GM12878 (cell line): Measurements from ENCODE around the gene NXN. TPM values are rescaled to one million over a fixed set of nuclear protein-coding genes. Genes with fewer than 3 reads are reported as not detected.

Experiments
- ATAC-seq: fragments of 200-7000 bp; cut with Tn5 transposase; 3 replicates; pipeline ENCODE4 v1.9.1; 2020; ENCODE audit warnings: mild to moderate bottlenecking, moderate library complexity
- BruUV-seq: library from RNA; stranded (reverse); fragments of 400-500 nt; replicated peaks from 2 replicates; lab custom pipeline; 2021; lab: Mats Ljungman, UMichigan
- CTCF ChIA-PET: fragments of 300-600 bp; sonication (Branson Sonifier 250); formaldehyde crosslinking; extraction: SDS; loops from one replicate; lab custom pipeline; 2021; ENCODE audit warnings: inconsistent platforms; lab: Yijun Ruan, JAX
- POLR2A ChIA-PET: fragments of 350-600 bp; formaldehyde crosslinking; extraction: SDS; loops from one replicate; lab custom pipeline; 2021; ENCODE audit warnings: inconsistent platforms; lab: Charles Lee
- RAD21 ChIA-PET: fragments of 300-600 bp; sonication (Branson Sonifier 250); formaldehyde crosslinking; loops from one replicate; lab custom pipeline; 2023; ENCODE audit warnings: antibody characterized with exemption; ENCODE audit not compliant: unreplicated experiment; lab: Charles Lee
- SMC1A ChIA-PET: fragments of 300-600 bp; sonication (Branson Sonifier 250); formaldehyde crosslinking; loops from one replicate; lab custom pipeline; 2023; ENCODE audit not compliant: unreplicated experiment, uncharacterized antibody; lab: Charles Lee
- DNase-seq: peaks from one replicate; pipeline ENCODE4 v3.0.0-alpha.2; 2011; ENCODE audit warnings: low read depth, low spot score
- FAIRE-seq: peaks from 3 replicates; lab custom pipeline; 2011; peaks lifted over from hg19 to GRCh38; lab: Jason Lieb, UNC
- H2AFZ ChIP-seq: 2 replicates; pipeline ENCODE4 v1.6.0; 2011; ENCODE audit warnings: low read depth, low read length, control low read depth; ENCODE audit not compliant: control insufficient read depth
- H3K27ac ChIP-seq: 2 replicates; pipeline ENCODE4 v1.5.1; 2011; ENCODE audit warnings: control low read depth; ENCODE audit not compliant: control insufficient read depth, insufficient read depth
- H3K27me3 ChIP-seq, 2 experiments: replicated peaks in 1 of 2; 2 replicates each; pipeline versions ENCODE4 v1.6.0 to v1.6.1; 2011; ENCODE audit warnings: low read length in 1 of 2; ENCODE audit not compliant: control insufficient read depth in 2 of 2, insufficient read depth in 2 of 2
- H3K36me3 ChIP-seq, 2 experiments: 2 replicates each; pipeline ENCODE4 v1.5.1; 2011; ENCODE audit warnings: low read length in 1 of 2; ENCODE audit not compliant: control insufficient read depth in 2 of 2, insufficient read depth in 2 of 2
- H3K4me1 ChIP-seq: 2 replicates; pipeline ENCODE4 v1.6.1; 2011; ENCODE audit warnings: mild to moderate bottlenecking, low read length, moderate library complexity, mixed read lengths; ENCODE audit not compliant: control insufficient read depth, insufficient read depth
- H3K4me2 ChIP-seq: 2 replicates; pipeline ENCODE4 v1.6.0; 2011; ENCODE audit warnings: control low read depth; ENCODE audit not compliant: control insufficient read depth, insufficient read depth
- H3K4me3 ChIP-seq: fragments of 200-600 bp; sonication (generic); 2 replicates; pipeline ENCODE4 v1.5.1; 2016
- H3K79me2 ChIP-seq: 2 replicates; pipeline ENCODE4 v1.6.0; 2011; ENCODE audit warnings: low read length; ENCODE audit not compliant: control insufficient read depth, insufficient read depth
- H3K9ac ChIP-seq: 2 replicates; pipeline ENCODE4 v1.8.0; 2011; ENCODE audit warnings: low read length, control low read depth, mixed read lengths; ENCODE audit not compliant: control insufficient read depth, insufficient read depth
- H3K9me3 ChIP-seq: replicated peaks from 3 replicates; pipeline ENCODE4 v1.5.1; 2011; ENCODE audit warnings: mild to moderate bottlenecking, low read length; ENCODE audit not compliant: control insufficient read depth, insufficient read depth
- H4K20me1 ChIP-seq: 2 replicates; pipeline ENCODE4 v1.6.0; 2011; ENCODE audit not compliant: control insufficient read depth, insufficient read depth
- CBX5 ChIP-seq: sonication (generic); IDR thresholded peaks from 2 replicates; pipeline ENCODE4 v1.6.1; 2016; ENCODE audit warnings: low read depth, moderate library complexity, mild to moderate bottlenecking, inconsistent platforms
- EED ChIP-seq: sonication (generic); IDR thresholded peaks from 2 replicates; pipeline ENCODE4 v1.6.1; 2016; ENCODE audit warnings: antibody characterized with exemption, low read depth
- ESRRA ChIP-seq: IDR thresholded peaks from 2 replicates; pipeline ENCODE4 v1.6.1; 2012; ENCODE audit warnings: mild to moderate bottlenecking, low read length, improper control_type of control experiment
- ETV6 ChIP-seq, 2 experiments: fragments of 450-650 bp in 1 of 2; IDR thresholded peaks in 1 of 2; conservative IDR thresholded peaks in 1 of 2; 2 replicates each; pipeline ENCODE4 v1.6.1; 2014; ENCODE audit warnings: antibody characterized with exemption in 1 of 2, borderline replicate concordance in 1 of 2, low read depth in 1 of 2, mild to moderate bottlenecking in 1 of 2, moderate library complexity in 1 of 2
- HDGF ChIP-seq: fragments of 450-650 bp; IDR thresholded peaks from 2 replicates; pipeline ENCODE4 v1.6.1; 2016; ENCODE audit warnings: antibody characterized with exemption
- JUND ChIP-seq: IDR thresholded peaks from 2 replicates; pipeline ENCODE4 v1.6.1; 2012; ENCODE audit warnings: low read depth, mild to moderate bottlenecking, low read length, improper control_type of control experiment, moderate library complexity
- MEF2A ChIP-seq: IDR thresholded peaks from 2 replicates; pipeline ENCODE4 v1.6.1; 2011; ENCODE audit warnings: low read depth, mild to moderate bottlenecking, low read length, moderate library complexity; ENCODE audit not compliant: insufficient read depth
- NRF1 ChIP-seq: conservative IDR thresholded peaks from 2 replicates; pipeline ENCODE4 v1.6.1; 2011; ENCODE audit warnings: mild to moderate bottlenecking, low read depth, low read length, improper control_type of control experiment
- RBBP5 ChIP-seq: fragments of 200-600 bp; sonication (generic); conservative IDR thresholded peaks from 2 replicates; pipeline ENCODE4 v1.6.1; 2016
- RCOR1 ChIP-seq: conservative IDR thresholded peaks from 2 replicates; pipeline ENCODE4 v1.6.1; 2012; ENCODE audit warnings: low read depth, low read length, improper control_type of control experiment
- RFX5 ChIP-seq: IDR thresholded peaks from 2 replicates; pipeline ENCODE4 v1.6.1; 2011; ENCODE audit warnings: low read depth, low read length, improper control_type of control experiment
- SMARCA5 ChIP-seq: fragments of 450-650 bp; IDR thresholded peaks from 2 replicates; pipeline ENCODE4 v1.6.1; 2017; ENCODE audit warnings: mild to moderate bottlenecking
- SPI1 ChIP-seq: IDR thresholded peaks from 2 replicates; pipeline ENCODE4 v1.6.1; 2011; ENCODE audit warnings: low read depth, mild to moderate bottlenecking, low read length, moderate library complexity, borderline replicate concordance; ENCODE audit not compliant: insufficient read depth
- STAT1 ChIP-seq: fragments of 450-650 bp; conservative IDR thresholded peaks from 2 replicates; pipeline ENCODE4 v1.6.1; 2014; ENCODE audit warnings: antibody characterized with exemption, mild to moderate bottlenecking
- TCF7 ChIP-seq: IDR thresholded peaks from 2 replicates; pipeline ENCODE4 v1.6.1; 2014; ENCODE audit warnings: antibody characterized with exemption, borderline replicate concordance
- ZNF384 ChIP-seq: IDR thresholded peaks from 2 replicates; pipeline ENCODE4 v1.6.1; 2012; ENCODE audit warnings: low read depth, mild to moderate bottlenecking, low read length, improper control_type of control experiment, borderline replicate concordance
- WGBS: methylation state at CpG from one replicate; pipeline ENCODE4 v1.1.6; 2016; ENCODE audit warnings: low lambda C conversion rate; ENCODE audit not compliant: insufficient replicate concordance, insufficient coverage; ENCODE audit errors: missing lambda C conversion rate; 5-methylcytosine and 5-hydroxymethylcytosine counted together
- in situ Hi-C: fragments of 300-500 bp; cut with MboI; formaldehyde crosslinking; loops from 9 replicates; pipeline ENCODE4 v1.14.3; 2018; ENCODE audit warnings: mixed read lengths
- intact Hi-C: fragments of 100-400 bp; cut with micrococcal nuclease; formaldehyde crosslinking; loops from one replicate; pipeline ENCODE4 v1.14.2; 2022; ENCODE audit not compliant: unreplicated experiment
- polyA plus RNA-seq, 11 experiments: library from polyadenylated mRNA; depleted of rRNA in 4 of 11; unstranded in 6 of 11; stranded (reverse) in 5 of 11; fragments of >200 nt; fragmentation: Nextera tagmentation in 4 of 11; fragmentation: Illumina TruSeq in 1 of 11; extraction: Ambion mirVana in 4 of 11; extraction: Trizol in 1 of 11; gene quantifications; 1 replicate in 1 of 11; 2 replicates in 10 of 11; pipeline versions ENCODE4 v1.2.1 to v1.2.3, GENCODE V29; 2011 to 2016; ENCODE audit warnings: inconsistent platforms in 2 of 11, missing spikeins in 2 of 11, low read depth in 1 of 11
- total RNA-seq, 4 experiments: library from RNA; depleted of rRNA in 3 of 4; stranded (reverse); fragments of >200 nt in 3 of 4; fragmentation: Illumina TruSeq in 1 of 4; extraction: Trizol in 1 of 4; gene quantifications; 2 replicates each; pipeline versions ENCODE4 v1.2.1 to v1.2.3, GENCODE V29; 2013 to 2021
- TF ChIP-seq, protein P1 (sequence below): fragments of 450-650 bp; IDR thresholded peaks from 2 replicates; pipeline ENCODE4 v1.6.1; 2017; ENCODE audit warnings: antibody characterized with exemption, mild to moderate bottlenecking, moderate library complexity
- TF ChIP-seq, protein P2 (sequence below): IDR thresholded peaks from 2 replicates; pipeline ENCODE4 v1.6.1; 2012; ENCODE audit warnings: low read depth, low read length, improper control_type of control experiment
- TF ChIP-seq, protein P3 (sequence below): fragments of 450-650 bp; conservative IDR thresholded peaks from 2 replicates; pipeline ENCODE4 v1.6.1; 2017; ENCODE audit warnings: mild to moderate bottlenecking, moderate library complexity
- TF ChIP-seq, protein P4 (sequence below): IDR thresholded peaks from 2 replicates; pipeline ENCODE4 v1.6.1; 2012; ENCODE audit warnings: low read depth, low read length, improper control_type of control experiment

NXN gene
- total and polyA plus RNA-seq, 10 of the 15 experiments (the other 5 are each of a cell fraction or from before 2014, with no cell fraction given) = 0.04 to 1.2 (median 0.30) TPM

DNA sequence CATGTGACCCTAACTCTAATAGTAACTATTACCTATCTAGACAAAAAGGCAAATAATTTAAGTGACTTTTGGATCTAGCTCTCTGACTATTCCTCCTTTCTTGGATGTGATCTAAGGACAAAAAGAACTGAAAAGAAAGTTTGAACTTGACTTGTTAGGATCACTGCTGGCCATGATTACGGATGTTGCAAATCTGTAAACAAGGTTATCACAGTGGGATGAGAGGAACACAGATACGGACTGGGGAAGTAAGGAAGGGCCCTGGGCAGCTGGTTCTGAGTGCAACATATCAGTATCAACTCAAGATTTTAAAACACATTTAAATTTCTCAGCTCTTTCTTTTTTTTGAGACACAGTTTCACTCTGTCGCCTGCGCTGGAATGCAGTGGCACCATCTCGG is 118.8 kb downstream of the NXN start (continued):
- TF ChIP-seq, protein P1, sequence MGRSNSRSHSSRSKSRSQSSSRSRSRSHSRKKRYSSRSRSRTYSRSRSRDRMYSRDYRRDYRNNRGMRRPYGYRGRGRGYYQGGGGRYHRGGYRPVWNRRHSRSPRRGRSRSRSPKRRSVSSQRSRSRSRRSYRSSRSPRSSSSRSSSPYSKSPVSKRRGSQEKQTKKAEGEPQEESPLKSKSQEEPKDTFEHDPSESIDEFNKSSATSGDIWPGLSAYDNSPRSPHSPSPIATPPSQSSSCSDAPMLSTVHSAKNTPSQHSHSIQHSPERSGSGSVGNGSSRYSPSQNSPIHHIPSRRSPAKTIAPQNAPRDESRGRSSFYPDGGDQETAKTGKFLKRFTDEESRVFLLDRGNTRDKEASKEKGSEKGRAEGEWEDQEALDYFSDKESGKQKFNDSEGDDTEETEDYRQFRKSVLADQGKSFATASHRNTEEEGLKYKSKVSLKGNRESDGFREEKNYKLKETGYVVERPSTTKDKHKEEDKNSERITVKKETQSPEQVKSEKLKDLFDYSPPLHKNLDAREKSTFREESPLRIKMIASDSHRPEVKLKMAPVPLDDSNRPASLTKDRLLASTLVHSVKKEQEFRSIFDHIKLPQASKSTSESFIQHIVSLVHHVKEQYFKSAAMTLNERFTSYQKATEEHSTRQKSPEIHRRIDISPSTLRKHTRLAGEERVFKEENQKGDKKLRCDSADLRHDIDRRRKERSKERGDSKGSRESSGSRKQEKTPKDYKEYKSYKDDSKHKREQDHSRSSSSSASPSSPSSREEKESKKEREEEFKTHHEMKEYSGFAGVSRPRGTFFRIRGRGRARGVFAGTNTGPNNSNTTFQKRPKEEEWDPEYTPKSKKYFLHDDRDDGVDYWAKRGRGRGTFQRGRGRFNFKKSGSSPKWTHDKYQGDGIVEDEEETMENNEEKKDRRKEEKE = no peak
- TF ChIP-seq ETV6 (conservative IDR thresholded peaks at IDR 0.05 in 1 of 2, IDR thresholded peaks at IDR 0.05 in 1 of 2; ENCODE audit: borderline replicate concordance in 1 of 2, low read depth in 1 of 2) (no peak), STAT1 (no peak), SMARCA5 (no peak), CBX5 (no peak), ZNF384 (no peak)
- TF ChIP-seq, protein P2, sequence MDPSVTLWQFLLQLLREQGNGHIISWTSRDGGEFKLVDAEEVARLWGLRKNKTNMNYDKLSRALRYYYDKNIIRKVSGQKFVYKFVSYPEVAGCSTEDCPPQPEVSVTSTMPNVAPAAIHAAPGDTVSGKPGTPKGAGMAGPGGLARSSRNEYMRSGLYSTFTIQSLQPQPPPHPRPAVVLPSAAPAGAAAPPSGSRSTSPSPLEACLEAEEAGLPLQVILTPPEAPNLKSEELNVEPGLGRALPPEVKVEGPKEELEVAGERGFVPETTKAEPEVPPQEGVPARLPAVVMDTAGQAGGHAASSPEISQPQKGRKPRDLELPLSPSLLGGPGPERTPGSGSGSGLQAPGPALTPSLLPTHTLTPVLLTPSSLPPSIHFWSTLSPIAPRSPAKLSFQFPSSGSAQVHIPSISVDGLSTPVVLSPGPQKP = no peak

GRCh38 chr17:859824-860195 is 119.8 kb downstream of the NXN start:
- RAD21 ChIA-PET = no interaction called here
- in situ Hi-C loops (no loop called here), intact Hi-C loops (no loop called here)
- CTCF ChIA-PET = interaction anchor here (1.8 kb wide), 1 partner anchor 121 kb away, joined by 4 read pairs; no protein-coding TSS in a partner anchor
- WGBS = 42% methylated on average over 4 of the region's 4 CpGs
- SMC1A ChIA-PET = no interaction called here
- ATAC-seq = no peak
- Histone ChIP-seq H3K27ac (no peak overlapping the region), H3K4me2 (no peak overlapping the region), H3K27me3 (no peaks in the 10 kb centered on the region; a peak in 1 of 4 replicates), H3K36me3 (no peaks in the 10 kb centered on the region), H3K9ac (no peak overlapping the region), H3K9me3 (no peaks in the 10 kb centered on the region), H2AFZ (no peak overlapping the region), H3K4me3 (no peak overlapping the region), H3K4me1 (no peaks in the 10 kb centered on the region), H3K79me2 (no peaks in the 10 kb centered on the region), H4K20me1 (no peaks in the 10 kb centered on the region)
- DNase-seq = no peak
- POLR2A ChIA-PET = no interaction called here
- no peak for FAIRE-seq
- no TSS peak for BruUV-seq
- no peak for TF ChIP-seq TCF7
- no peak for TF ChIP-seq HDGF
- no peak for TF ChIP-seq NRF1
- no peak for TF ChIP-seq RBBP5
- no peak for TF ChIP-seq JUND
- TF ChIP-seq RCOR1 = no peak
- TF ChIP-seq, protein P3, sequence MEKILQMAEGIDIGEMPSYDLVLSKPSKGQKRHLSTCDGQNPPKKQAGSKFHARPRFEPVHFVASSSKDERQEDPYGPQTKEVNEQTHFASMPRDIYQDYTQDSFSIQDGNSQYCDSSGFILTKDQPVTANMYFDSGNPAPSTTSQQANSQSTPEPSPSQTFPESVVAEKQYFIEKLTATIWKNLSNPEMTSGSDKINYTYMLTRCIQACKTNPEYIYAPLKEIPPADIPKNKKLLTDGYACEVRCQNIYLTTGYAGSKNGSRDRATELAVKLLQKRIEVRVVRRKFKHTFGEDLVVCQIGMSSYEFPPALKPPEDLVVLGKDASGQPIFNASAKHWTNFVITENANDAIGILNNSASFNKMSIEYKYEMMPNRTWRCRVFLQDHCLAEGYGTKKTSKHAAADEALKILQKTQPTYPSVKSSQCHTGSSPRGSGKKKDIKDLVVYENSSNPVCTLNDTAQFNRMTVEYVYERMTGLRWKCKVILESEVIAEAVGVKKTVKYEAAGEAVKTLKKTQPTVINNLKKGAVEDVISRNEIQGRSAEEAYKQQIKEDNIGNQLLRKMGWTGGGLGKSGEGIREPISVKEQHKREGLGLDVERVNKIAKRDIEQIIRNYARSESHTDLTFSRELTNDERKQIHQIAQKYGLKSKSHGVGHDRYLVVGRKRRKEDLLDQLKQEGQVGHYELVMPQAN = no peak
- TF ChIP-seq SPI1 = no peak
- TF ChIP-seq ESRRA = no peak
- no peak for TF ChIP-seq EED
- TF ChIP-seq RFX5 = no peak
- TF ChIP-seq, protein P4, sequence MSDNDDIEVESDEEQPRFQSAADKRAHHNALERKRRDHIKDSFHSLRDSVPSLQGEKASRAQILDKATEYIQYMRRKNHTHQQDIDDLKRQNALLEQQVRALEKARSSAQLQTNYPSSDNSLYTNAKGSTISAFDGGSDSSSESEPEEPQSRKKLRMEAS = no peak
- TF ChIP-seq MEF2A = no peak
